GM23338 (cell line): ENCODE results near the gene LYZL4. TPM values are rescaled to one million over a fixed set of nuclear protein-coding genes. Genes with fewer than 3 reads are reported as not detected.

Source experiments
- ATAC-seq: fragments of 200-7000 bp; cut with Tn5 transposase; 3 replicates; pipeline ENCODE4 v1.9.1; 2020
- DNase-seq: peaks from one replicate; pipeline ENCODE4 v3.0.0-alpha.2; 2015; ENCODE audit warnings: low spot score
- H2AFZ ChIP-seq: fragments of 200-600 bp; sonication (generic); 2 replicates; pipeline ENCODE4 v1.8.0; 2016; ENCODE audit warnings: antibody characterized with exemption, mild to moderate bottlenecking, moderate library complexity
- H3F3A ChIP-seq: fragments of 200-600 bp; sonication (generic); replicated peaks from 2 replicates; pipeline ENCODE4 v1.8.0; 2017; ENCODE audit warnings: antibody characterized with exemption, mixed run types, low read depth
- H3K27ac ChIP-seq: fragments of 200-600 bp; sonication (generic); 2 replicates; pipeline ENCODE4 v1.6.1; 2016; ENCODE audit warnings: low read depth
- H3K27me3 ChIP-seq: fragments of 200-600 bp; sonication (generic); 2 replicates; pipeline ENCODE4 v1.8.0; 2016; ENCODE audit warnings: mild to moderate bottlenecking, mixed run types, moderate library complexity; ENCODE audit not compliant: insufficient read depth
- H3K36me3 ChIP-seq: fragments of 200-600 bp; sonication (generic); 2 replicates; pipeline ENCODE4 v1.8.0; 2016; ENCODE audit warnings: mild to moderate bottlenecking; ENCODE audit not compliant: insufficient read depth
- H3K4me1 ChIP-seq: fragments of 200-600 bp; sonication (generic); 2 replicates; pipeline ENCODE4 v1.8.0; 2016; ENCODE audit warnings: mild to moderate bottlenecking, moderate library complexity; ENCODE audit not compliant: insufficient read depth
- H3K4me2 ChIP-seq: fragments of 200-600 bp; sonication (generic); 2 replicates; pipeline ENCODE4 v1.7.1; 2017; ENCODE audit warnings: mixed run types
- H3K4me3 ChIP-seq: fragments of 200-600 bp; sonication (generic); 2 replicates; pipeline ENCODE4 v1.6.1; 2016; ENCODE audit warnings: mixed run types
- H3K79me2 ChIP-seq: fragments of 200-600 bp; sonication (generic); replicated peaks from 2 replicates; pipeline ENCODE4 v1.8.0; 2017; ENCODE audit warnings: mild to moderate bottlenecking; ENCODE audit not compliant: insufficient read depth
- H3K9me2 ChIP-seq: fragments of 200-600 bp; sonication (generic); 2 replicates; pipeline ENCODE4 v1.8.0; 2017; ENCODE audit not compliant: insufficient read depth
- H4K20me1 ChIP-seq: fragments of 200-600 bp; sonication (generic); replicated peaks from 2 replicates; pipeline ENCODE4 v1.8.0; 2017; ENCODE audit warnings: mild to moderate bottlenecking; ENCODE audit not compliant: insufficient read depth
- H3K27ac Mint-ChIP-seq: 2 replicates; pipeline ENCODE4 v1.8.0; 2020; ENCODE audit warnings: inconsistent platforms, mild to moderate bottlenecking, moderate library complexity, mixed read lengths
- H3K27me3 Mint-ChIP-seq: 3 replicates; pipeline ENCODE4 v1.8.0; 2022; ENCODE audit warnings: low read depth, mild to moderate bottlenecking, moderate library complexity, mixed read lengths, inconsistent platforms; ENCODE audit not compliant: insufficient read depth, poor library complexity
- H3K36me3 Mint-ChIP-seq: 3 replicates; pipeline ENCODE4 v1.8.0; 2021; ENCODE audit warnings: low read depth, mild to moderate bottlenecking, inconsistent platforms, moderate library complexity, mixed read lengths
- H3K4me1 Mint-ChIP-seq: 3 replicates; pipeline ENCODE4 v1.8.0; 2020; ENCODE audit warnings: mild to moderate bottlenecking, inconsistent platforms, mixed read lengths
- H3K4me3 Mint-ChIP-seq: 3 replicates; pipeline ENCODE4 v1.8.0; 2021; ENCODE audit warnings: moderate library complexity, mild to moderate bottlenecking, inconsistent platforms, mixed read lengths
- H3K9me3 Mint-ChIP-seq: 3 replicates; pipeline ENCODE4 v1.8.0; 2020; ENCODE audit warnings: moderate library complexity, mild to moderate bottlenecking, inconsistent platforms, mixed read lengths
- CREB1 ChIP-seq: fragments of 250-450 bp; sonication (Bioruptor Pico); IDR thresholded peaks from 2 replicates; pipeline ENCODE4 v1.5.0; 2020; ENCODE audit warnings: low read depth, mild to moderate bottlenecking, moderate library complexity
- EZH2 ChIP-seq: fragments of 200-600 bp; sonication (generic); IDR thresholded peaks from one replicate; pipeline ENCODE4 v1.8.0; 2017; ENCODE audit warnings: antibody characterized with exemption, mild to moderate bottlenecking, low read depth; ENCODE audit not compliant: unreplicated experiment
- EZH2phosphoT487 ChIP-seq: fragments of 200-600 bp; sonication (generic); IDR thresholded peaks from one replicate; pipeline ENCODE4 v1.8.1; 2018; ENCODE audit warnings: antibody characterized with exemption; ENCODE audit not compliant: unreplicated experiment
- JUNB ChIP-seq: IDR thresholded peaks from one replicate; pipeline ENCODE4 v1.6.1; 2016; ENCODE audit warnings: antibody characterized with exemption; ENCODE audit not compliant: unreplicated experiment
- NANOG ChIP-seq: IDR thresholded peaks from 2 replicates; pipeline ENCODE4 v1.6.1; 2016; ENCODE audit warnings: antibody characterized with exemption, borderline replicate concordance
- POLR2AphosphoS5 ChIP-seq: IDR thresholded peaks from 2 replicates; pipeline ENCODE4 v1.6.1; 2016; ENCODE audit warnings: antibody characterized with exemption, low read depth
- STAT1 ChIP-seq: IDR thresholded peaks from one replicate; pipeline ENCODE4 v1.6.1; 2016; ENCODE audit warnings: antibody characterized with exemption; ENCODE audit not compliant: unreplicated experiment
- ZNF331 ChIP-seq: fragments of 250-450 bp; sonication (Bioruptor Pico); IDR thresholded peaks from 2 replicates; pipeline ENCODE4 v1.5.0; 2020; ENCODE audit warnings: low read depth, mild to moderate bottlenecking, moderate library complexity
- ZNF462 ChIP-seq: fragments of 250-450 bp; sonication (Bioruptor Pico); IDR thresholded peaks from 2 replicates; pipeline ENCODE4 v1.5.0; 2020; ENCODE audit warnings: mild to moderate bottlenecking, moderate library complexity
- polyA plus RNA-seq: library from polyadenylated mRNA; unstranded; fragments of >200 nt; fragmentation: Nextera tagmentation; extraction: Ambion mirVana; gene quantifications from 2 replicates; pipeline ENCODE4 v1.2.1, GENCODE V29; 2016
- total RNA-seq: library from RNA; depleted of rRNA; stranded (reverse); fragments of >200 nt; shearing (Covaris generic); gene quantifications from 2 replicates; pipeline ENCODE4 v1.2.3, GENCODE V29; 2014; rRNA removed

The LYZL4 gene
- total and polyA plus RNA-seq, 2 experiments from 2014 or later, result not detected

GRCh38 chr3:42347928-42348327 lies 62.5 kb downstream of the LYZL4 start:
- Mint-ChIP-seq H3K27me3 (peaks cover 3% of the 10 kb centered on the region), H3K9me3 (peaks cover 4% of the 10 kb centered on the region; the same call in 2 of the 3 replicates), H3K36me3 (no peaks in the 10 kb centered on the region), H3K4me1 (no peaks in the 10 kb centered on the region), H3K27ac (no peak overlapping the region), H3K4me3 (no peak overlapping the region)
- H3K27me3 ChIP-seq, result no peaks in the 10 kb centered on the region
- no peak overlapping the region for H3K27ac ChIP-seq
- H3K79me2 ChIP-seq, result no peaks in the 10 kb centered on the region
- no peaks in the 10 kb centered on the region for H3K36me3 ChIP-seq
- no peaks in the 10 kb centered on the region for H3K4me1 ChIP-seq
- no peak overlapping the region for H3K4me2 ChIP-seq
- TF ChIP-seq JUNB (no peak), CREB1 (no peak), ZNF462 (no peak), ZNF331 (CRISPR knock-in tag) (no peak), STAT1 (no peak), NANOG (no peak), POLR2AphosphoS5 (no peak), EZH2phosphoT487 (no peak), EZH2 (no peak)
- no peak overlapping the region for H3K4me3 ChIP-seq
- no peak overlapping the region for H2AFZ ChIP-seq
- no peaks in the 10 kb centered on the region; the same call in 1 of the 2 replicates for H3K9me2 ChIP-seq
- ATAC-seq, result no peak
- no peaks in the 10 kb centered on the region for H4K20me1 ChIP-seq
- DNase-seq, result no peak
- H3F3A ChIP-seq, result no peaks in the 10 kb centered on the region

Other genes with a start within 250 kb of the LYZL4 start
- gene CCK, start 144.4 kb downstream of the LYZL4 start, total RNA-seq, result 1.0 and 4.2 TPM in 2 replicates
- gene CCK, start 144.4 kb downstream of the LYZL4 start, polyA plus RNA-seq, result 3.1 and 3.3 TPM in 2 replicates
- 13.9 and 19.3 TPM in 2 replicates for gene VIPR1, start 92.0 kb upstream of the LYZL4 start, total RNA-seq
- 4.9 and 6.3 TPM in 2 replicates for gene VIPR1, start 92.0 kb upstream of the LYZL4 start, polyA plus RNA-seq
- gene SEC22C, start 171.4 kb upstream of the LYZL4 start, total RNA-seq, result 48.3 and 52.3 TPM in 2 replicates
- gene SEC22C, start 171.4 kb upstream of the LYZL4 start, polyA plus RNA-seq, result 16.8 and 21.9 TPM in 2 replicates
- gene SS18L2, start 180.2 kb upstream of the LYZL4 start, total RNA-seq, result 75.2 and 75.3 TPM in 2 replicates
- gene SS18L2, start 180.2 kb upstream of the LYZL4 start, polyA plus RNA-seq, result 228 and 241 TPM in 2 replicates
- 88.2 and 117 TPM in 2 replicates for gene NKTR, start 190.1 kb upstream of the LYZL4 start, total RNA-seq
- gene NKTR, start 190.1 kb upstream of the LYZL4 start, polyA plus RNA-seq, result 68.7 and 81.3 TPM in 2 replicates
- 2.8 and 2.9 TPM in 2 replicates for gene ZBTB47, start 243.1 kb upstream of the LYZL4 start, total RNA-seq
- gene ZBTB47, start 243.1 kb upstream of the LYZL4 start, polyA plus RNA-seq, result 0.48 and 0.63 TPM in 2 replicates